ENCODE data around the gene ADAMTS2. TPM values are rescaled to one million over a fixed set of nuclear protein-coding genes. Genes with fewer than 3 reads are reported as not detected.

ADAMTS2 gene
- total and polyA plus RNA-seq, 11 donors: 1.1 to 23.0 (median 5.5) TPM

DNA sequence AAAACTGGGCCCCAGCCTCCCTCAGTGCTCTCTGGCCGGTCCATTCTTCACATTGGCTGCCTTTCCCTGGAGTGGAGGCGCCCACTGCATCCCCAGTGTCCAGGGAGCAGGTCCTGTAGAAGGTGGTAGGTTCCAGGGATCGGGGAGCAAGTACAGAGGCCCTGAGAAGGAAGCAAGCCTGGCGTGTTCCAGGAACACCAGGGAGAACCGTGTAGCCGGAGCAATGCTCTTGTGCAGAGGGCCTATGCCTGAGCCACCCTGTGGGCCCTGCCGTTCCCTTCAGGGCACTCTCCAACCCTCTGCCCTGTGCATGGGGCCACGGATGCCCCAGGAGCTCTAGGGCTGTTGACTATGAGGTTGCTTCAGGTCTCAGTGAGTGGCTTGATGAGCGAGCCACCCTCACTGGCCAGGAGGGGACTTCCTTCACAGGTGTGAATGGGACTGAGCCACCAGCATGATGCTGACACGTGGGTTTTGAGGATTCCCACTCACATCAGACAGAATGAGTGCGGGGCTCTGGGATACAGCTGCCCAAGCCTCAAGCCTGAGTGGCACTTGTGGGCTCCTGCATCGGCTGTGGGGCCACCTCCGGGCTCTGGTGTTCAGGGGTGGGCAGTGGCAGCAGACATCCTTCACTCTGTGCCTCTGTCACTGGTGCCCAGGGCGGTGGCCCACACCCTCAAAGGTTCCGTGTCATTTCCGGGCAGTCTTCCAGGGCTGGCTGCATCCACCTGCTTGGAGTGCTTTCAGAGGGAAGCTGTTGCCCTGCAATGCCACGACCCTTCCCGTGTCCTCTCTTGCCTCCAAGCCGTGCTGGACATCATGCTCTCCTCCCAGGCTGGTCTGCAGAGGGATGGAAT, 54.4 kb downstream of the ADAMTS2 start:
- WGBS, 4 donors: 73 to 84% (median 78%) methylated on average over 12 to 19 of the region's 19 CpGs
- TF ChIP-seq POLR2A (IDR thresholded peaks at IDR 0.05): no peak
- TF ChIP-seq, protein P1, sequence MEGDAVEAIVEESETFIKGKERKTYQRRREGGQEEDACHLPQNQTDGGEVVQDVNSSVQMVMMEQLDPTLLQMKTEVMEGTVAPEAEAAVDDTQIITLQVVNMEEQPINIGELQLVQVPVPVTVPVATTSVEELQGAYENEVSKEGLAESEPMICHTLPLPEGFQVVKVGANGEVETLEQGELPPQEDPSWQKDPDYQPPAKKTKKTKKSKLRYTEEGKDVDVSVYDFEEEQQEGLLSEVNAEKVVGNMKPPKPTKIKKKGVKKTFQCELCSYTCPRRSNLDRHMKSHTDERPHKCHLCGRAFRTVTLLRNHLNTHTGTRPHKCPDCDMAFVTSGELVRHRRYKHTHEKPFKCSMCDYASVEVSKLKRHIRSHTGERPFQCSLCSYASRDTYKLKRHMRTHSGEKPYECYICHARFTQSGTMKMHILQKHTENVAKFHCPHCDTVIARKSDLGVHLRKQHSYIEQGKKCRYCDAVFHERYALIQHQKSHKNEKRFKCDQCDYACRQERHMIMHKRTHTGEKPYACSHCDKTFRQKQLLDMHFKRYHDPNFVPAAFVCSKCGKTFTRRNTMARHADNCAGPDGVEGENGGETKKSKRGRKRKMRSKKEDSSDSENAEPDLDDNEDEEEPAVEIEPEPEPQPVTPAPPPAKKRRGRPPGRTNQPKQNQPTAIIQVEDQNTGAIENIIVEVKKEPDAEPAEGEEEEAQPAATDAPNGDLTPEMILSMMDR (IDR thresholded peaks at IDR 0.05): no peak
- peaks cover 0 to 38% (median 5%) of the 10 kb centered on the region in 12 donors for H3K4me1 ChIP-seq
- peak in 2 of 5 donors; percentile 29 to 53 for DNase-seq
- ATAC-seq: no peak
- intact Hi-C loops (cut with DNase I): no loop called here
- H3K4me3 ChIP-seq: no peak overlapping the region
- H3K9me3 ChIP-seq: no peaks in the 10 kb centered on the region
- H3K27ac ChIP-seq: no peak overlapping the region
- no peaks in the 10 kb centered on the region for H3K27me3 ChIP-seq
- no peaks in the 10 kb centered on the region for H3K36me3 ChIP-seq

DNA sequence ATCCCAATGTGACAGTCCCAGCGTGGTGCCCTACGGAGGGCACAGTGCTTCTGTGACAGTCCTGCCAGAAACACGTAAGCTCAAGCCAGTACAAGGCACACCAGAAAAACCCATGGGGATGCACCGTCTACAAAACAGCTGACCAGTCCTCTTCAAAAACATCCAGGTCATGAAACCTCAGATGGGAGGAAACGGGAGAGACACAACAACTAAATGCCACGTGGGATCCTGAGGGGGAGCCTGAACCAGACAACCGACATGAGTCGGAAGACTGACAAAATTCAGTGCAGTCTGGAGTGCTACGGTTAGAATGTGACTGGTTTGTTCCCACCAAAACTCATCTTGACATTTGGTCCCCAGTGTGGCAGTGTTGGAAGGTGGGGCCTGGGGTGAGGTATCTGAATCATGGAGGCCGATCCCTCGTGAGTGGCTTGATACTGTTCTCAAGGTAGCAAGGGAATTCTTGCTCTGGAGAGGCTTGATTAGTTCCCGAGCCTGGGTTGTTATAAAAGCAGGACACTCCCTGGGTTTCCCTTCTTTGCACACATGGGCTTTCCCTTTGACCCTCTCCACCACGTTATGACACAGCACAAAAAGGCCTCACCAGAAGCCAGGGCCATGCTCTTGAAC, 55.4 kb downstream of the ADAMTS2 start:
- TF ChIP-seq, protein P1 (IDR thresholded peaks at IDR 0.05): no peak
- Histone ChIP-seq H3K36me3 (no peaks in the 10 kb centered on the region), H3K27me3 (no peaks in the 10 kb centered on the region), H3K27ac (no peak overlapping the region), H3K4me3 (no peak overlapping the region), H3K4me1 (peaks cover 0 to 42% (median 4%) of the 10 kb centered on the region in 12 donors), H3K9me3 (no peaks in the 10 kb centered on the region)
- WGBS, 4 donors: 78 to 87% (median 82%) methylated on average over 13 of the region's 13 CpGs
- intact Hi-C loops (cut with DNase I): loop anchor here in 1 of 10 donors (5.0 kb wide), 1 partner anchor 42 kb away; no protein-coding TSS in a partner anchor
- no peak for ATAC-seq
- peak in 1 of 5 donors; percentile 11 for DNase-seq

DNA sequence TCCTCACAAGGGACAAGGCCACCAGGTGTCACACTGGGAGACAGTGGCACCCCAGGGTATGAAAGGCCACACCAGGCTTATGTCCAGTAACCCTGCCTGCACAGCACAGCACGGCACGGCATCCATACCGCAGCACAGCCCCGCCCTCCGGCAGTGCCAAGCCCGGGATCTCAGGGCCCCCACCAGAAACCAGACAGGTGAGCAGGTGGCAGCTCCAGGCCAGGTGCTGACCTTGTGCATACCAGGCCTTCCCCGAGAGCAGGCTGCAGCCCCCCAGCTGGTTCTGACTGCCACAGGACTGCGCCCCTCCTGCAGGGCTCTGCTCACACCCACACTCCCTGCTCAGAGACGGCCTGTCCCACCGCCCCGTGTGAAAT, 56.5 kb downstream of the ADAMTS2 start:
- H3K4me3 ChIP-seq: no peak overlapping the region
- 90 to 98% (median 95%) methylated on average over 4 to 11 of the region's 11 CpGs for WGBS, 4 donors
- peaks cover 0 to 42% (median 6%) of the 10 kb centered on the region in 12 donors for H3K4me1 ChIP-seq
- H3K9me3 ChIP-seq: no peaks in the 10 kb centered on the region
- intact Hi-C loops (cut with DNase I): loop anchor here in 1 of 10 donors (5.0 kb wide), 1 partner anchor 44 kb away; no protein-coding TSS in a partner anchor
- ATAC-seq: no peak
- no peak overlapping the region for H3K27ac ChIP-seq
- H3K27me3 ChIP-seq: no peaks in the 10 kb centered on the region
- peak in 1 of 5 donors; percentile 21 for DNase-seq
- TF ChIP-seq, protein P1 (IDR thresholded peaks at IDR 0.05): no peak
- H3K36me3 ChIP-seq: no peaks in the 10 kb centered on the region
